GM18498 (cell line): Measurements from ENCODE around the gene PALS1.

Experiments used
- ATAC-seq: cut with Tn5 transposase; IDR thresholded peaks from one replicate; pipeline ENCODE4 v1.9.1; 2021; ENCODE audit warnings: mild to moderate bottlenecking, moderate library complexity; ENCODE audit not compliant: unreplicated experiment

PALS1 gene

DNA sequence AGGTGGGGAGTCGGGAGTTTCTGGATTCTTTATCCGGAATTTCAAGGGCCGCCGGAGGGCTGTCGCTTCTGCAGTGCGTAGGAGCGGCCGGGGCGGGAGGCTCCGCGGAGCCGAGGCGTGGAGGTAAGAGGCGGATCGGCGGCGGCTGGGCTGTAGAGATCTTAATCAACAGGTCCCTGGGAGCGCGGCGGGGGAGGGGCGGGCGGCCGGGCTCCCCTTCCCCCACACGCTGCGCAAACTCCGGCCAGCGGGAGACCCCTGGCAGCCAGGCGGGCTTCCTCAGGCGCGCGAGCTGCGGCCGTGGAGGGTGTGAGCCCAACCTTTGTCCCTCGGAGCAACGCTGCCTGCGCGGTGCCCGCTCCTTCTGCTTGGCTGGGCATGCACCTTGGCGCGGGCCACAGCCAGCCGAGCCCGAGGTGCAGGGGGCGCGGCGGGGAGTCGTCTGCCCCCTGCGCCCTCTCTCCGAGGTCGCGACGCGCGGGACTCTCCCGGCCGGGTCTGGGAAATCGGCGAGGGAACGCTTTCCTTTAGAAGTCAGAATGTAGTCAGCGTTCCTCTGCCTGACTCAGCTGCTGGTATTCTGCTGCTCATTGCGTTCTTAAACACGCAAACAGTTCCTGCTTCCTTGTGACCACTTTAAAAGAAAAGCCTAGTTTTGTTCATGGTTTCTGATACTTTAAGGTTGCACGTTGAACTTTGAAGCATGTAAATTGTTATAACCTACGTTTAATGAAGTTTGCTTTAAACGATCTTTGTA is at the start of gene PALS1:
Gene PALS1, plus strand, starts transcription at position 25 of the 757 bp plus-strand sequence. CDS start 37,736 bp downstream, outside the sequence.
- peak; percentile 46 for ATAC-seq

DNA sequence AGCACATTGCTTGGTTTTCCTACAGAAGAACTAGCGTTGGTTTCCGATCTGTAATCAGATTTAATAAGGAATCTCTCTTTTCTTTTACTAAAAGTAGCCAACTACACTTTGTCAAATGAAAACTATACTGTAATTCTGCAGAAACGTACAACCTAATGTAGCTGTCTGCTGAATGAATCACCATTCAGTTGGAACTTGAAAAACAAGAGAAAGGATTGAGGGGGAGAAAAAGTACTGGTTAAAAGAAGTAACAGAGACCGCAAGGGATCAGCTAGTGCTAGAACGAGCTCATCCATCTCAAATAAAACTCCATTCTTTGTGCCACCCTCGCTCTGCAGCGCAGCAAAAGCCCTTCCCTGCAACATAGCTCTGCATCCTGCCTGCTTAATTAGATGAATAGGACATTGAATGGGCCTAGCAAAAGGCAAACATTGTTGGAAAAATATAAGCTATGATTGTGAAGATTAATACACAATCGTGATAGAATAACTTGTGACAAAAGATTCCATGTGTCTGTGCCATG is 49.4 kb upstream of the PALS1 start:
- no peak for ATAC-seq

DNA sequence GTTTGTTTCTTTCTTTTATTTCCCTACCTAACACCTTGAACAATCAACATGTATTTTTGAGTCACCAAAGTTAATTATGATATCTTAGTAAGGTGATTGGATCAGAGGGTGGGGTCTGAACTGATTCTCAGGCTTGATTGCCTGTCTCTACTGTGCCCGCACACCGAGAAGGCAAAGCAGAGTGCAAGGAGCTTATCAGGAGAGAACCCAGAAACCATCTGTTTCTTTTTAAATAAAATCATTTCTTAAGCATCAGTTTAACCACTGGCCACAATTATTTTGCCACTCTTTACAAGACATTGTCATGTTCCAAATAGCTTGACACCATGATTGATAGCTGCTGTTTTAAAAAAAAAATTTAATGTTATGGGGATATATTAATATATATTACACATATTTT is 48.9 kb upstream of the PALS1 start:
- ATAC-seq: no peak

DNA sequence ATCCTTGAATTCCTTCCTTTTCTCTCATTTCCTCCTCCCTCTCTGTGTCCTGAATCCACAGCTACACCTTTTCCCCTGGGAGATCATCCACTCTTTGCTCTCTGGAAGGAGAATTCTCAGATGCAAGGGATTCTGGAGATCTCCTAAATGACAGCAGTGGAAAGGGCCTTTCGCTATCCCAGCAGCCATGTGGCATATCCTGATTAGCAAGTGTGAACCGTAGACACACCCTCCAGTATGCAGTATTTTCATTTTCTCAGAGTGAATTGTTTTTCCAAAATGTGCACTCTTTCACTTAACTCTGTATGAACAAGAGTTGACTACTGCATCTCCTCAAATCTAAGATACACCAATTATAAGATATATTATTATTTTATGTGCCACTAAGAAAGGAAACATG is 46.0 kb upstream of the PALS1 start:
- no peak for ATAC-seq

DNA sequence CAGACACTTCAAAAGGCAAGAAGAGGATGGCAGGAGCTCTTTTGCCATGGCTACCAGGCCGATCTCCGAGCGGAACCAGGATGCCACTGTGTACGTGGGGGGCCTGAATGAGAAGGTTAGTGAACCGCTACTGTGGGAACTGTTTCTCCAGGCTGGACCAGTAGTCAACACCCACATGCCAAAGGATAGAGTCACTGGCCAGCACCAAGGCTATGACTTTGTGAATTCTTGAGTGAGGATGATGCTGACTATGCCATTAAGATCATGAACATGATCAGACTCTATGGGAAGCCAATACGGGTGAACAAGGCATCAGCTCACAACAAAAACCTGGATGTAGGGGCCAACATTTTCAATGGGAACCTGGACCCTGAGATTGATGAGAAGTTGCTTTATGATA is 42.2 kb upstream of the PALS1 start:
- no peak for ATAC-seq

DNA sequence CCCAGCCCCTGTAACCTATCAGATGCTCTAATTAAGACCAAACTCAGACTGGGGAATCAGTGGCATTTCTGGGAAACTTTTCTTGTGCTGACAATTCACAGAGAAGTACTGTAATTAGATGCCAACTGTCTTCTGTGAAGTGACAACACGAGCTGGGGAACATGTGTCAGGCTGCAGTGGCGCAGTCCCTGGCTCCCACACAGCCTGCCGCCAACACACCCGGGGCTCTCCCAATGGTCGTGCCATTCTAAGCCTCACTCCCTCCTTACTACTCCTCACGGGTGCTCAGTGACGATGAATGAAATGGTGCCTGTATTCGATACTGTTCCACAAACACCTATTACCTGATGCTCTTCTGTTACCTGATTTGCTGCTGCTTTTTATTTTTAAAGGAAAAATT is 33.4 kb upstream of the PALS1 start:
- no peak for ATAC-seq

DNA sequence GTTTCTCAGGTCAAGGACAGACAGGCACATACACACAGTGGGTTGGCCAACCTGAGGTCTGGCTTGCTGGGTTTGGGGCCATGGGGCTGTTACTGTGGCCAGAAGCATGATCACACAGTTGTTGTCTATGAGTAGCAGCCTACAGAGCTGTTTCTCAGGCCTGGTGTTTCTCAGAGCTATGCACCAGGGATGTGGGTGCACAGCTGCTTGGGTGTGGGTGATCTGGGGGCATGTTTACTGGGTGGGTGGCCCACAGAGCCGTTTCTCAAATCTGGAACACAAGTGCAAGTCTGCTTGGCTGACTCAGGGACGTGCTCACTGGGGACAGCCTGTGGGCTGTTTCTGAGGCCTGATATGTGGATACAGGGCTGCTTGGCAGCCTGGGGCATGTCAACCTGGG is 23.1 kb upstream of the PALS1 start:
- ATAC-seq: no peak

DNA sequence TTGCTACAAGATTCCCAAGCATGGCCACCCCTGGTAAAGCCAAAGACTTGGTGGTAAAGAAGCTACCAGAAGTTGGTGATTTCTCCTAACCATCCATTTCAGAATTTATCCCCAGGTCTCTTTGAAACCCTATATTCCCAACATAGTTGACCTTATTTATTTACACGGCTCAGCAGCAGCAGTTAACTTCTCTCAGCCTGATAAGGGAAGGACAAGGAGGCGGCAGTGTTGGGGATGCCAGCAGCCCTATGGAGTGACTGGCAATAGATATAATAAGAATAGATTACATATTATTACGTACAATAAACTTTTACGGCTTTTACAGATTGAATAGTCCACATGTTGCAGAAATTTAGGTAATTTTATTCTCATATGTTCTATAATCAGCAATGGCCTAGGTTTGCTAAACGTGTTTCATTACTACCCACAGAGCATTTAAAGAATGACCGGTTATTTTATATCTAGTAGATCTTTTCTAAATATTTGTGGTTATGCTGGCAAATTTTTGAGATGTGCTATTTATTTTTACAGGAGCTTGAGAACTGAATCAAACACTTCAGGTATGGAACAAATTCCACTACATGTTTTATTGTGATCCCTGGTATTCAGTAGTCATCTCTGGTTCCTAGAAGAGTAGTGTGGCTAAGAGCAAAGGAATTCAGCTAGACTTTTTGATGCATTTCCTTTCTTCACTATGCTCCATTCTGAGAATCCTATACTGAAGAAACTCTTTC is 19.8 kb upstream of the PALS1 start:
- ATAC-seq: no peak

DNA sequence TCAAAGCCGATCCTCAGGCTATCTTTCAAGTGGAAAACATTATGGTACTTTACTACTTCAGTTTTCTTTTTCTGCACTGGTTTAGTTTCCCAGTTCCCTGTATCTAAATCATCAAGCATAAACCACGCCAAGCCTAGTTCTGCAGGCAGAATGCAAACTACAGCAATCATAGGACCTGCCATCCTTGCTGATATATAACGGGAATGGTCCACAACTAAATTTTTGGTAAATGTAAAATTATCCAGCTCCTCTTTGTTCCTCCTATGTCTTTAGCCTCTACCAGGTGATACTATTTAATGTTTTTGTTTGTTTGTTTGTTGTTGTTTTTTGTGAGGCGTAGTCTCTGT is 19.3 kb upstream of the PALS1 start:
- ATAC-seq: no peak

DNA sequence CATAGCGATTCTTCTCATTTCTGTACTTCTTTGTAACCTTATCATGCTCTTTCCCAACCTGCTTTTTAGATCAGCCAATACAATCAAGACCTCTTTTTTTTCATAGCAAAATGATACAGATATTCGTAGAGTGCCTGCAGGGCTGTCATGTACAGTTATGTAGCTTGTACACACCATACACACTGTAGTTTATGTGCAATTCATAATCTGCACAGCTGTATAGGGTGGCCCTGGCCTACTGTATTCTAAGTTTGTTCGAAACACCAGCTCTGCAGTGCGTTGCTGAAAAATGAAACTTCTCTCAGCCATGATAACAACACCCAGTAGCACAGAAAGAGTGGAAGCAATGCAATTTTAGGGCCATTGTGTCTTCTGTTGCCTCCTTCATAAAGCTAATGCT is 15.7 kb upstream of the PALS1 start:
- ATAC-seq: no peak

DNA sequence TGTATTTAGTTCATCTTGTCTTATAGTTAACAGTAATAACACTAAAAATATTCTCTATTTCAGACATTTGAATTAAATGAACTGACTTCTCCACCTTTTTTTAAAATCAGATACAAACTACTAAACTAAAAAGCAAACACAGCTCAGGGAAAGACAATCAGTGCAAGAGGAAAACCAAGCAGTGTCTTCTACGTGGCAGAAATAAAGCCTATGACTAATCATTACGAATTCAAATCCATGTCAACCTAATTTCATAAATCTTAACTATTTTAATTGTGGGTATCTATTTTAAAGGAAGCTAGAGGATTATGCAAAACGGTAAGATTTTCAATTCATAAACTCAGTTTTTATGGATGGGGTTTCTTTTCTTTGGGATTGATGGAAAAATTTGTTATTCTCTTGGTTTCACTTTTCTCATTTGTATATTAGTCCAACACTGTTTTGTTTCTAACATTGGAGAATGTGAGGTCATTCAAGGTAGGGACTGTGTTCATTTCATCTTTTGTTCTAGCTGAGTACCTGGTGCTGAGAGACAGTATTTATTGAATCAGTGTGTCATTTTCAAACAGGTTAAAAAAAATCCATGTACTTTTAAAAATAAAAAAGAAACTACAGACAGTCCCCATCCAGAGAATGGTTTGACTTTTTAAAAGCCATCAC is 12.8 kb upstream of the PALS1 start:
- no peak for ATAC-seq

DNA sequence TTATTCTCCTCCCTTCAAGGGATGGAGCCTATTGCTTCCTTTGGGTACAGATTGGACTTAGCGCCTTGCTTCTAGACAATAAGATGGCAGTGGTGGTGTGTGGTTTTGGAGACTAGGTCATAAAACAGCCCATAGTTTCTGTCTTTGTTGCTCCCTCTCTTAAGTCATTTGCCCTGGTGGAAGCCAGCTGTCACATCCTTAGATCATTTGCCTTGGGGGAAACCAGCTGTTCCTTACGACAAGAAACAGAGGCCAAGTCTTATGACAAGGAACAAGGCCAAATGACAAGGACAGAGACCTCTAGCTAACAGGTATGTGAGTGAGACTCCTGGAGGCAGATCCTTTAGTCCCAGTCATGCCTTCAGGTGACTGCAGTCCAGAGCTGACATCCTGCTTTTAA is 9.2 kb upstream of the PALS1 start:
- ATAC-seq: no peak

DNA sequence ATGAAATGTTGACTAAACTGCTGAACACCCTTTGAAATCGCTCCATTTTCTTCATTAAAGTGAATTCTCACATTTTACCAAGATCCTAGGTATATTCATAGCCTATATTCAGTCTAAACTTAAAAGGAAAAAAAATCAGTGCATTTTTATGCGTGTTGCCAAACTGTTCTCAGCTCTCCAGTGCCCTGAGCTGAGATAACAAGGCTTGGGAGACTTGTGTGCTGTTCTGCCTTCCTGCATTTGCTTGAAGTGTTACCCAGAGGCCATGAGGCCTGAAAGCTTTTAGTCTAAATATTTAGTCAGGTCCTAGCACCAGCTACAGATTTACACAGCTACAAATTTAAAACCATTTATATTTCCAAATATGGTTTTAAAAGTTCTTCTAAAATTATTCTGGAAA is 8.6 kb upstream of the PALS1 start:
- ATAC-seq: no peak

DNA sequence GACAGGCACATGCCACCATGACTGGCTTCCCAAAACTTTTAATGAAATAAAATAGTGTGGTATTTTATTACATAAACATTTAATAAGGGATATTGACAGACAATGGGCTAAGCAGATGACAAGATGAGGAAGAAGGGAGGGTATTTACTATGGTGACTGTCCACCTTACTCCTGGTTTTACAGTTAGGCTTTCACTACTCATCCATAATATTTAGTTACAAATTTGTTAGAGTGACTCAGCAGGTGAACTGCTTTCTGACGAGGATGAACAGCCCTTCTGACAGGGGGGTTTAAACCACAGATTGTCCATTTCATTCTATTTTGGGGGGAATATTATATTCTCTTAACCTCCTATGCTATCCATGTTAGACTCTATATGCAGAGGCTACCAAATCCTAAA is 3.6 kb upstream of the PALS1 start:
- ATAC-seq: no peak

DNA sequence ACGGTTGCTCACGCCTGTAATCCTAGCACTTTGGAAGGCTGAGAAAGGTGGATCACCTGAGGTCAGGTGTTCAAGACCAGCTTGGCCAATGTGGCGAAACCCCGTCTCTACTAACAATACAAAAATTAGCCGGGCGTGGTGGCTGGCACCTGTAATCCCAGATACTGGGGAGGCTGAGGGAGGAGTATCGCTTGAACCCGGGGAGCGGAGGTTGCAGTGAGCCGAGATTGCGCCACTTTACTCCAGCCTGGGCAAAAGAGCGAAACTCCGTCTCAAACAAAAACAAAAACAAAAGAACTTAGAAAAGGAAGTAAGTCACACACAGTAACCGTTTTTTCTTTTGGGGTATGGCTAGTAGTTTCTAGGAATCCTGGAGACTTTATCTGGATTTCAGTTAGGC is 1.7 kb upstream of the PALS1 start:
- no peak for ATAC-seq

DNA sequence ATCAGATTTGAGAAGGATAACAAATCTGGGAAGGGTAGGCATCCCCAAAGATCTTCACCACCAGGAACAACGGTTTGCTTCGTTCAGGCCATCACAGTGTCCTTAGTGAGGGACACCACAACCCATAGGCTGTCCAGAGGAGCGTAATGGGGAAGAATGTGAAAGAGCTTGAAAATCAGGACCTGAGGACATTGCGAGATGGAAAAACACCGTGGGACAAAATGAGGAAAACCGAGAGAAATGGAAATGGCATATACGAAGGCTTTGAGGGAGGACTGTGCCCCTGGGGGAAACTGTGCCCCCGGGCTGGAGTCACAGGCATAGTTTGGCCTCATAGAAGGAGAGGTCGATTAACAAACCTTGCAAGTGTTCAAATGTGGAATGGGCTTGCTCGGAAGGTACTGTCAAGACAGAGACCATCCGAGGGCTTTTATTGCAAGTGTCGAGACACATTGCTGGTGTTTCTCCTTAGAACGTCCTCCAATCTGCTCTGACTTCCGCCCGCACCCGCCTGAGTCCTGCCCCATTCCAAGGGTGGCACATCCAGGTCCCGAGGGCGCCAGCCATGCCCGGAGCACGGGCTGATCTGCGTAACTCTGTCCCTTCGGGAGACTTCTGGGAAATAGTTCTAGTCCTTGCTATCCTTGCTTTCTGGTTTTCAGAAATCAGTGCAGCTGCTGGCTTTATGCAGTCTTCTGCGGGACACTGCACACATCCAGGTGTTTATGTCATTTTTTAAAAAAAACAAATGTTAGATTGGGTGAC is 885 bp upstream of the PALS1 start:
- ATAC-seq: peak; percentile 14

DNA sequence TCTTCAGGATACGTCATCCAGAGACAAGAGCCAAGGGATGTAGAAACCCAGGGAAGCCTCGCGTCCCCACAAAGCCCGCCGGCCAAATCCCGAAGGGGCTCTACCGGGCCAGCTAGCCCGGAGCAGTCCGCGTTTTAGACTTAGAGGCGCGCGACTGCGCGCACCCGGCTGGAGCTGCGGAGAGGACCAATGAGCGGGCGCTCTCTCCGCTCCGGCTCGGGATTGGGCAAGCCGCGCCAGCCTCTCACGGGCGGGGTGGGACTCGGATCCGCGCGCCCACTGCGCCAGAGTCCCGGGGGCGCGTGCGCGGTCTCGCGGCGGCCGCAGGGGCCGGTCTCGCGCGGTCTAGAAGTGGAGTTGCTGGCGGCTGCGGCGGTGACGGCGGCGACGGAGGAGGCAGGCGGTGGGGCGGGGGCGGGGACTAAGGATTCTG is 241 bp upstream of the PALS1 start:
- ATAC-seq: peak; percentile 96

DNA sequence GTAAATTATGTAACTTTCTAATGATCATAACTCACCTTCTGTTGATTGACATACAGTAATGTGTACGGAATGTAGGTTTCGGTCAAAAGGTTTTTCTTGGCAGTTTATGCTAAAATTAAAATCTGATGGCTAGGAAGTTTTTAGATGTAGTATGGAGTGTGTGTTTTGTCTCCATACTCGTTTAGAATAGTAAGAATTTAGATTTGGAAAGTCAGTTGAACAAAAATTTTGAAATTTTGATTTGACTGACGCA is 859 bp downstream of the PALS1 start:
- ATAC-seq: no peak

DNA sequence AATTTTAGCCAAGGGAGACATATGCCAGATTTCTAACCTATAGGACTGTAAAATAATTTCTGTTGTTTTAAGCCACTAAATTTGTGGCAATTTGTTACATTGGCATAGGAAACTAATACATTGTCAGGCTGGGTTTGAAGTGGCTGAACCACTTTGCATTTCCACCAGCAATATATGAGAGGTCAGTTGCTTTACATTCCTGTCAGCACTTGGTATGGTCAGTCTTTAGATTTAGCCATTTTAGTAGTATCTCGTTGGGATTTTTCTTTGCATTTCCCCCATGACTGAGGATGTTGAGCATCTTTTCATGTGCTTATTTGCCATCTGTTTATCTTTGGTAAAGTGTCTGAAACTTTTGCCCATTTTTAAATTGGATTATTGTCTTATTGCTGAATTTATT is 3.9 kb downstream of the PALS1 start:
- no peak for ATAC-seq

DNA sequence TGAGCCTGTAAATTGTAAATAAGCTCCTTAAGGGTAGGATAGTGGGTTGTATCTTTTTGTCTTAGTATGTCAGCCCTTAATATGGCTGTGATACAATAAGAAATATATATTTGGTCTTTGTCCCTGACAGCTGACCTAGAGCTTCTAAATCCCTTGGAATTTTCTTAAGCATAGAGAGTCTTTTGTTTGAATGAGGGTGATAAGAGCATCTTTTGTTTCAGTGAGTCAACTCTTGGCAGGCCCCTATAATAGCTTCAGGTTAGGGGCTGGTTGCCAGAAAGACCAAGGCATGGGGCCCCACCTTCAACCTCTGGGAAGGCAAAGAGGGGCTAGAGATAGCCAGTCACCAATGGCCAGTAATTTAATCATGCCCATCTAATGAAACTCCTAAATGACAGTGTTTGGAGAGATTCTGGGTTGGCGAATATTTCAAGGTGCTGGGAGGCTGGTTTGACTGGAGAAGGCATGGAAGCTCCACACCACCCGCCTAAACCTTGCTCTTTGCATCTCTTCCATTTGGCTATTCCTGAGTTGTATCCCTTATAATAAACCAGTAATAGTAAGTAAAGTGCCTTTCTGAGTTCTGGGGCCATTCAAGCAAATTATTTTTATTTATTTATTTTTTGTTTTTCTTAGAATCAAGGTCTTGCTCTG is 10.5 kb downstream of the PALS1 start:
- no peak for ATAC-seq

DNA sequence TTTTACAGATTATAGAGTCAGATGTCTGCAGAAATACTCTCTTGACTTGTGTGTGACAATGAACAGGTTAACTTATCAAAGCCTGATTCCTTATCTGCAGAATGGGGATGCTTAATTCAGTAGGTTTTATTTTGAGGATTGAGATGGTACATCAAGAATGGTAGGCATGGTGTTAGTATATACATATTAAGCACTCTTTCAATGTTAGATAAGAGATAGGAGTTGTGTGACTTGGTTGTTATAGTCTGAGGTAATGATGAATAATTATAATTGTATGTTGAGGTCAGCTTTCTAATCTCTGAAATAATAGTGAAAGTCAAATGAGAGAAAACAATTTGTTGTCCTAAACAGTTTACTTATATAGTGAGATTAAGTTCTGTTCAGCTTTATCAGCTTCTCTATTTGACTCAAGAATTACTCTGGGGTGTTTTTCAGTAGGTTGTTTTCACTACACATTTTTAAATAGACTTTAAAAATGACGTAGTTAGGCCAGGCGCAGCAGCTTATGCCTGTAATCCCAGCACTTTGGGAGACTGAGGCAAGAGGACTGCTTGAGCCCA is 11.9 kb downstream of the PALS1 start:
- no peak for ATAC-seq
